NB4 (cell line): ENCODE data around the gene BARHL1.

Experiments
- DNase-seq: peaks from one replicate; pipeline ENCODE4 v3.0.0; 2010; ENCODE audit warnings: low read depth
- H3K4me3 ChIP-seq: one replicate; pipeline ENCODE4 v1.5.1; 2011; ENCODE audit warnings: mild to moderate bottlenecking, low read depth, low read length, moderate library complexity
- CTCF ChIP-seq: IDR thresholded peaks from one replicate; pipeline ENCODE4 v1.5.1; 2012; ENCODE audit warnings: low read depth, low read length
- MAX ChIP-seq: IDR thresholded peaks from 2 replicates; pipeline ENCODE4 v1.6.1; 2011; ENCODE audit warnings: low read depth, low read length
- MYC ChIP-seq: IDR thresholded peaks from 2 replicates; pipeline ENCODE4 v1.6.1; 2011; ENCODE audit warnings: low read depth, low read length
- POLR2A ChIP-seq: IDR thresholded peaks from 2 replicates; pipeline ENCODE4 v1.6.1; 2011; ENCODE audit warnings: mild to moderate bottlenecking; ENCODE audit not compliant: insufficient read length; ENCODE audit errors: extremely low read depth

The BARHL1 gene

GRCh38 chr9:132585954-132586829 lies 3.8 kb downstream of the BARHL1 start:
- TF ChIP-seq MYC: no peak
- TF ChIP-seq CTCF: no peak
- TF ChIP-seq MAX: no peak
- no peak for TF ChIP-seq POLR2A
- DNase-seq: peak; percentile 59
- H3K4me3 ChIP-seq: no peak overlapping the region

DNA sequence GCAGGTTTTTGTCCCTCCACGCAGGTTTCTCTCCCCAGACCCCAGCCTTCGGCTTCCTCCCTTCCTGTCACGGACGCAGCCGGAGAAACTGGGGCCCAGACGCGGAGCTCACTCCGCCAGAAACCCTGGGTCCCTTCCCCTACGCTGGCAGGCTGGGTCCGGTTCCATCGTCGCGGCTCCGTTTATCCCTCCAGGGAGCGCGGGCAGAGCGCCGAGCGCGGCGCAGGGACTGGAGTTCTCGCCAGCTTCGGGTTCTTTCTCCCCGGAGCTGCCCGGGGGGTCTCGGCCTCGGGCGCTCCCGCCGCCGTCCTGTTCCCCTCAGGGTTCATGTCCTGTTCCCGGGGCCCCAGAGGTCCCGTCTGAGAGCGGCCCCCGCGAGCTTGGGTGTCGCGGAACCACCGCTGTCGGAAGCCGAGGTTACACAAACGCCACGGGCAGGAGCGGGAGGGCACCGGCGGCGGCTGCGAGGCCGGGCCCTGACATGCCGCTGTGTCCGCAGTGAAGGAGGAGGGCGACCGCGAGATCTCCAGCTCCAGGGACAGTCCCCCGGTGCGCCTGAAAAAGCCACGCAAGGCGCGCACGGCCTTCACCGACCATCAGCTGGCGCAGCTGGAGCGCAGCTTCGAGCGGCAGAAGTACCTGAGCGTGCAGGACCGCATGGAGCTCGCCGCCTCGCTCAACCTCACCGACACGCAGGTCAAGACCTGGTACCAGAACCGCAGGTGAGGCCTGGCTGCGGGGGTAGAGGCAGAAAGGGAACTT lies 4.6 kb downstream of the BARHL1 start:
- no peak for DNase-seq
- no peak overlapping the region for H3K4me3 ChIP-seq
- no peak for TF ChIP-seq MYC
- TF ChIP-seq MAX: no peak
- no peak for TF ChIP-seq POLR2A
- no peak for TF ChIP-seq CTCF

- TF ChIP-seq MYC (no peak), CTCF (no peak), MAX (no peak), POLR2A (no peak)
- no peak overlapping the region for H3K4me3 ChIP-seq
- DNase-seq: no peak
Measured at GRCh38 chr9:132587592-132587955, 5.2 kb downstream of the BARHL1 start.

DNA sequence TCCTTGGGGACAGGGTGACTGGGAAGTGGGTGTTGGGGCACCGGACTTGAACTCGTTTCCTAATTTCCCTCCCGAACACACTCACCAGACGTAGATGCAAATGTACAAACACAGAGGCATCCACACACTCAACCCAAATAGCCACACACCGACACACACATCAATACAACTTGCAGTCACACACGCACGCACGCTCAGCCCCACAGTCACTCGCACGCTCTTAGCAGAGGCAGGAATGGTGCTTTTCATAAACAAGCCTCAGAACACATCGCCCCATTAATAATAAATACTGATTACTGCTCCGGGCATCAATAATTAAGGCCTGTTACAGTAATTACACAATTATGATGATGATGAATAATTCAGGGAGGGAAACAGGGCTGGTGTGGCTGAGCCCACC lies 5.7 kb downstream of the BARHL1 start:
- no peak overlapping the region for H3K4me3 ChIP-seq
- no peak for TF ChIP-seq MAX
- no peak for TF ChIP-seq MYC
- no peak for TF ChIP-seq POLR2A
- no peak for TF ChIP-seq CTCF
- no peak for DNase-seq

DNA sequence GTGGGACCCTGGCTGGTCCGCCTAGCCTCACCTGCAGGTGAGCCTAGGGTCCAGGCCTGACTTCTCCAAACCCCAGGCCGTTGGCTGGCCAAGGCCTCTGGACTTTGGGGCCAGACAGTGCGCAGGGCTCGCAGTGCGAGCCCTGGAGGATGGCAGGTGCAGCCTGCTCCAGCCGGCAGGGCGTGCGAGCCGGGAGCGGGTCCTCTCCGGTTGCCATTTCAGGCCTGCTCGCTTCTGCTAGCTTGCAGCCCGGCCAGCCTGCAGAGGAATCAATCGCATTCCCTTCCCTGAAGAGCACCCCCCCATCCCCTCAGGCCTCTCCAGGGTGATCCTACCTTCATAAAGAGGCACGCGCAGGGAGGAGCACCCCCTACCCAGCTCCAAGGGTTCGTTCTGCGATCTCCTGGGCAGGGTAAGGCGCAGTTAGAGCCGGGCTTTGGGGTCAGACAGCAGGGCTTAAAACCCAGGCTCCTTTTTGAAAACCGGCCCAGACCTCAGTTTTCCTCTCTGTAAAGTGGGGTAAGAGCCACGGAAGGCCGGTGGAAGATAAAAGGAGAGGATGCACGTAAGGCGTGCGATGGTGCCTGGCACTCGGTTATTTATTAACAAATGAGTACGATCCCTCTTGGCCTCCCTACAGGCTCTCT lies 6.2 kb downstream of the BARHL1 start:
- TF ChIP-seq POLR2A (no peak), CTCF (no peak), MYC (no peak), MAX (no peak)
- no peak for DNase-seq
- H3K4me3 ChIP-seq: no peak overlapping the region
